ENCODE results near the gene B3GAT2. TPM values are rescaled to one million over a fixed set of nuclear protein-coding genes. Genes with fewer than 3 reads are reported as not detected.

Gene B3GAT2
- total RNA-seq, 1 experiment from 2014 or later, result 0.22 TPM

- no peak overlapping the region for H2BK120ac ChIP-seq (ENCODE audit: low read depth, low read length, poor library complexity, severe bottlenecking)
- Mint-ChIP-seq H3K4me1 (no peaks in the 10 kb centered on the region), H3K27ac (no peak overlapping the region), H3K36me3 (ENCODE audit: insufficient read depth in 1 of 3, low read depth in 3 of 3) (no peaks in the 10 kb centered on the region), H3K9me3 (no peaks in the 10 kb centered on the region), H3K4me3 (no peak overlapping the region), H3K27me3 (ENCODE audit: low read depth) (no peaks in the 10 kb centered on the region)
- H3K4me2 ChIP-seq (ENCODE audit: insufficient read depth, insufficient read length, low read length), result no peak overlapping the region
- H4K20me1 ChIP-seq (ENCODE audit: control insufficient read depth, insufficient read depth, insufficient read length), result no peaks in the 10 kb centered on the region
- no peaks in the 10 kb centered on the region for H3K4me1 ChIP-seq (ENCODE audit: insufficient read depth, low read length)
- H2BK20ac ChIP-seq (ENCODE audit: low read depth, low read length, poor library complexity, severe bottlenecking), result no peak overlapping the region
- H3K23ac ChIP-seq (ENCODE audit: insufficient read length, low read depth, low read length), result no peak overlapping the region
- no peaks in the 10 kb centered on the region for H3K23me2 ChIP-seq (ENCODE audit: insufficient read length, low read depth, low read length, poor library complexity, severe bottlenecking)
- no peak overlapping the region for H2BK5ac ChIP-seq (ENCODE audit: insufficient read length, low read length)
- H2BK15ac ChIP-seq (ENCODE audit: low read depth, low read length), result no peak overlapping the region
- no peak overlapping the region for H3K14ac ChIP-seq (ENCODE audit: insufficient read depth, low read length)
- no peaks in the 10 kb centered on the region for H3K9me3 ChIP-seq (ENCODE audit: control insufficient read depth, low read depth, low read length)
- H3K79me2 ChIP-seq (ENCODE audit: insufficient read depth, low read length), result no peaks in the 10 kb centered on the region
- H3K9ac ChIP-seq (ENCODE audit: extremely low read depth, insufficient read length, low read length), result no peak overlapping the region
- H3K79me1 ChIP-seq (ENCODE audit: insufficient read depth, low read depth, low read length, poor library complexity, severe bottlenecking), result no peaks in the 10 kb centered on the region
- H4K8ac ChIP-seq (replicated peaks; ENCODE audit: insufficient read length, low read depth, low read length), result no peak overlapping the region
- H3T11ph ChIP-seq (ENCODE audit: low read length), result no peak overlapping the region
- H3K56ac ChIP-seq (ENCODE audit: insufficient read length, low read depth, low read length), result no peak overlapping the region
- TF ChIP-seq, protein P1, sequence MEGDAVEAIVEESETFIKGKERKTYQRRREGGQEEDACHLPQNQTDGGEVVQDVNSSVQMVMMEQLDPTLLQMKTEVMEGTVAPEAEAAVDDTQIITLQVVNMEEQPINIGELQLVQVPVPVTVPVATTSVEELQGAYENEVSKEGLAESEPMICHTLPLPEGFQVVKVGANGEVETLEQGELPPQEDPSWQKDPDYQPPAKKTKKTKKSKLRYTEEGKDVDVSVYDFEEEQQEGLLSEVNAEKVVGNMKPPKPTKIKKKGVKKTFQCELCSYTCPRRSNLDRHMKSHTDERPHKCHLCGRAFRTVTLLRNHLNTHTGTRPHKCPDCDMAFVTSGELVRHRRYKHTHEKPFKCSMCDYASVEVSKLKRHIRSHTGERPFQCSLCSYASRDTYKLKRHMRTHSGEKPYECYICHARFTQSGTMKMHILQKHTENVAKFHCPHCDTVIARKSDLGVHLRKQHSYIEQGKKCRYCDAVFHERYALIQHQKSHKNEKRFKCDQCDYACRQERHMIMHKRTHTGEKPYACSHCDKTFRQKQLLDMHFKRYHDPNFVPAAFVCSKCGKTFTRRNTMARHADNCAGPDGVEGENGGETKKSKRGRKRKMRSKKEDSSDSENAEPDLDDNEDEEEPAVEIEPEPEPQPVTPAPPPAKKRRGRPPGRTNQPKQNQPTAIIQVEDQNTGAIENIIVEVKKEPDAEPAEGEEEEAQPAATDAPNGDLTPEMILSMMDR (conservative IDR thresholded peaks at IDR 0.05), result no peak
- H4K91ac ChIP-seq (ENCODE audit: insufficient read length, low read depth, low read length), result no peak overlapping the region
- H3K4ac ChIP-seq (ENCODE audit: low read depth, low read length), result no peak overlapping the region
- H4K5ac ChIP-seq (ENCODE audit: insufficient read length, low read depth, low read length), result no peak overlapping the region
- no peak overlapping the region for H2AK5ac ChIP-seq (ENCODE audit: insufficient read length, low read length)
- WGBS (ENCODE audit: extremely low coverage, insufficient read length, low lambda C conversion rate), result 100% methylated on average over 1 of the region's 4 CpGs
- H3K27me3 ChIP-seq (ENCODE audit: insufficient read depth, low read length), result no peaks in the 10 kb centered on the region
- no peak overlapping the region for H2AFZ ChIP-seq (ENCODE audit: low read length)
- H2BK12ac ChIP-seq (ENCODE audit: insufficient read length, low read depth, low read length), result no peak overlapping the region
- no peak overlapping the region for H3K27ac ChIP-seq (ENCODE audit: insufficient read length, low read depth, low read length)
- no peak overlapping the region for H3K18ac ChIP-seq (ENCODE audit: insufficient read length, low read depth, low read length)
- DNase-seq, result no peak
Observed at GRCh38 chr6:70819646-70820045, 137.2 kb downstream of the B3GAT2 start.

Measured in H9 (cell line).